Stimulated activated CD4-positive, alpha-beta T cell treated with anti-CD3 and anti-CD28 coated beads, Interleukin-12 subunit alpha, Interleukin-12 subunit beta, amount 100 ng/mL, for 48 hours (primary cell): Measurements from ENCODE around the gene PTPRG.

Experiments used
- DNase-seq, 3 donors: peaks; one replicate each; pipeline ENCODE4 v3.0.0-alpha.2; 2020; ENCODE audit warnings: low read depth in 2 of 3, low spot score in 1 of 3

Gene PTPRG

GRCh38 chr3:62168356-62168755 lies 607.0 kb downstream of the PTPRG start:
- no peak for DNase-seq

DNA sequence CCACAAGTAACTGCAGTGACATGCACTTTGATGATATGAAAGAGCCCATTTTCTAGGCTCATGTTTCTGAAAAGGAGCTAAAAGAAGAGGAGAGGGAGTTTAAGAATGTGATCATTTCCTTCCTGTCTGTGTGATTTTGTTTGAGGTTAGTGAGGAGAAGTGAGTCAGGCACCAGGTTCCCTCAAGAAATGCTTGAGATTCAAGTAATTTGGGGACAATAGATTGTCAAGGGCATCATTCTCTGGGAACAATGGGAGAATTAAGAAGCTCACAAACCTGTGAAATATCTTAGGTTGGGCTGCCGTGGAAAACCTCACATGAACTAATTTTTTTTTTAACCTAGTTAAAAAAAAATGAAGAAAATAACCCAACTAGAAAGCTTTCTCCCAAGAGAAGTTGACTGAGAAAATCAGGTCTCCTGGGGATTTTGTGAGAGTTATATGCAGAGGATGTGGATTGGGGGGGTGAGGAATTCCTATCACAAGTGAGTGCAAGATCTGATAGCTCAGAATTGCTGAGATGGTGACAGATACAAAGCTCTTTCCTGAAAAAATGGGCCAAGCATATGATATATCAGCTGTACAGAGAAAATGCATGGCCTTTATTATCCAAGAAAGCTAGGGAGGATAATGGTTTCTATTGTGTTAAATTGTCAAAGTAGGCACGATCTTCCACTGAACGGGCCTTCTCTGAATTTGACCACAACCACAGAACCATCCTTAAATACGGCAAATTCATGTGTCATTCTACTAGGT lies 608.7 kb downstream of the PTPRG start:
- DNase-seq = no peak

GRCh38 chr3:62171789-62172188 lies 610.4 kb downstream of the PTPRG start:
- DNase-seq = no peak

- DNase-seq = no peak
Measured at GRCh38 chr3:62172199-62172598, 610.8 kb downstream of the PTPRG start.

- no peak for DNase-seq
Measured at GRCh38 chr3:62173939-62174515, 612.7 kb downstream of the PTPRG start.

GRCh38 chr3:62175161-62175560 lies 613.8 kb downstream of the PTPRG start:
- no peak for DNase-seq

DNA sequence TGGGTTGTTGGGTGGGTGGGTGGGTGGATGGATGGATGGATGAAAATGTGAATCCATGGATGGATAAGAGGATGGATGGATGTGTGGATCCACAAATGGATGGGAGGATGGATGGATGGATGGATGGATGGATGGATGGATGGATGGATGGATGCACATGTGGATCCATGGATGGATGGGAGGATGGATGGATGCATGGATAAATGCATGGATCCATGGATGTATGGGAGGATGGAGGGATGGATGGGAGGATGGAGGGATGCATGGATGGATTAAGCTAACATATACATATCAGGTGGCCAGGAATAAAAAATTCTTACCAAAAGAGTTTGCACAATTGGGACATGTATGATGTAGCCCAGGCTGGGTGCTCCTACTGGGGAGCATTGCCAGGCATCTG lies 616.7 kb downstream of the PTPRG start:
- no peak for DNase-seq

- no peak for DNase-seq
Measured at GRCh38 chr3:62178739-62179600, 617.6 kb downstream of the PTPRG start.

DNA sequence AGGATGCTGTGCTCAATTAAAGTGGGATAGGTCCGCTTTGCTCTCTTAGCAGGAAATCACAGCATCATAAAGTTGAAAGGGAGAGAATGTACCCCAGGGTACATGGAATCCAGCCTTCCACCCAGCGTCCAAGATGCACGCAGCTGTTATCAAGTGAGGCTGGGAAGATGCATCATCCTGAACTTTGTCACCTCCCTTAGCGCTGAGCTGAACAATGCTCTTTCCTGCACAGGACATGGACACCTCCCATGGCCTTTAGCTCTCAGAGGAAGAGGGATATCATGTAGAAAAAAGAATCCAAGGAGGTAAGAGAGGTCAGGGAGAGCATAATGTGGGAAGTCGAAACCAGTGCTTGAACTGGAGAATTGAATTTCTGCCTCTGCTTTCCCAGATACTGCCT lies 619.1 kb downstream of the PTPRG start:
- no peak for DNase-seq

DNA sequence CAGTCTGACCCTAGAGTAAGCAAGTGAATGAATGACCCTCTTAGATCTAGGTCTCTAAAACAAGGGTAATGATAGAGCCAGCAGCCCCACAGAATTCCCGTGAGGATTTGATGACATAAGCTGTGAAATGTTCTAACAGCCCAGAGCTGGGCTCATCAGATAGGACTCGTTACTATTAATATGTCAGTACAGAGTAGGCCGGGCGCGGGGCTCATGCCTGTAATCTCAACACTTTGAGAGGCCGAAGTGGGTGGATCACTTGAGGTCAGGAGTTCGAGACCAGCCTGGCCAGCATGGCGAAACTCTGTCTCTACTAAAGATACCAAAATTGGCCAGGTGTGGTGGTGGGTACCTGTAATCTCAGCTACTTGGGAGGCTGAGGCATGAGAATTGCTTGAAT lies 621.7 kb downstream of the PTPRG start:
- DNase-seq = no peak

- no peak for DNase-seq
Measured at GRCh38 chr3:62183969-62184368, 622.6 kb downstream of the PTPRG start.

- no peak for DNase-seq
Measured at GRCh38 chr3:62184559-62184958, 623.2 kb downstream of the PTPRG start.

DNA sequence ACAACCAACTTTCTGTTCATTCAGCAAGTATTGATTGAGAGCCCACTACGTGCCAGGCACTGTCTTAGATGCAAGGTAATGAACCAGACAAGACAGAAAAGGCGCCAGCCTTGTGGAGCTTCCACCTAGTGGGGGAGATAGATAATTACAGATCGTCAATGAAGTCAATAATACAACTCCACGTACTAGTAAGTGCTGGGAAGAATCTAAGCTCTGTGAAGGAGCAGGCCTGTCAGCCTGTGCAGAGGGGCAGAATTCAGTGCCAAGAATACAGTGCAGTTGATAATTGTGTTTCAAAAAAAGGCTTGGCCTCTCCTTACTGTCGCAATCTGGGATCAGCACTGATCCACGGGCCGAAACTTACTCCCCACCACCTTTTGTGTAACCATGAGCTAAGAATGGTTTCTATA lies 625.7 kb downstream of the PTPRG start:
- no peak for DNase-seq

DNA sequence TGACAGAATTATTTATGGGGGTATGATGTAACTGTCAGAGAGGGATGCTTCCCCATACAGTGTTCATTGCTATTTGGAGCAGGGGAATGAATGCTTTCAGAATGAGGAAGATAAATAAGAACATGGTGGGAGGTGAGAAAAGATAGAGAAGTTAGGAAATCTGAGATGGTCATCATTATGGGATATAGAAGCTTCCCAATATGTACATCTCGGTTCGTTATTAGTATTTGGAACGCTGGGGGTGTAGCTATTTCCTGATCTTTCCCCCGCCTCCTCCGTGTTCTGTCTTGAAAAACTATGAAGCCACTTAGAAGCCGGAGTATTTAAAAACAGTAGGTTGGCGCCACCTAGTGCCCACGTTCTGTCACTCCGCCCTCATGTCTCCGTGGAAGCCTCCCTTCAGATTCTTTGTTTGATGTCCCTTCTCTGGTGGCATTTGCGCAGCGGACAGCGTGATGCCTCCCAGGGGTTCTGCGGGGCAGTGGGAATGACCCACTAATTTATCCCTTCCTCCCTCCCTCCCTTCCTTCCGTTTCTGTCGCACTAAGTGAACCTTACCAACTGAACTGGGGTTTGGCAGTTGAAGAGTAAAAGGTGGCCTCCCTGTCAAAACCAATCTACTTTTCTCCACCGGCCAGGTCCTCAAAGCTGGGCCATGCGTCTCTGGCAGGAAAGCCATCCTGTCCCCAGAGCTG lies 627.5 kb downstream of the PTPRG start:
- peak; percentile 27 to 59 (median 52) for DNase-seq

DNA sequence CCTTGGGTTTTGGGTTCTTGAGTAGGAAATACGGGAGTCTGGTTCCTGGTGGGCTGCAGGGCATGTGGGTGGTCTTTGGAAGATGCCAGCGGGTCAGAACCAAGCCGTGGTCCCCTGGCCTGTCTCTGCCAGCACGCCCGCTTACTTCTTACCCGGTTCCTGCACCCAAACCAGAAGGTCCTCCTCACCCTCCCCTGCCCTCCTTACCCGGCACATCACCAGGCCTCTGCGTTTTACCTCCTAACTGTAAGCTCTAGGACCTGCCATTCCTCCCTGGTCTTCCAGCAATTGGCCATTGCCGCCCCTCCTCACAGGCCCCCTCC lies 628.0 kb downstream of the PTPRG start:
- DNase-seq = no peak

GRCh38 chr3:62192891-62193290 lies 631.5 kb downstream of the PTPRG start:
- DNase-seq = no peak

DNA sequence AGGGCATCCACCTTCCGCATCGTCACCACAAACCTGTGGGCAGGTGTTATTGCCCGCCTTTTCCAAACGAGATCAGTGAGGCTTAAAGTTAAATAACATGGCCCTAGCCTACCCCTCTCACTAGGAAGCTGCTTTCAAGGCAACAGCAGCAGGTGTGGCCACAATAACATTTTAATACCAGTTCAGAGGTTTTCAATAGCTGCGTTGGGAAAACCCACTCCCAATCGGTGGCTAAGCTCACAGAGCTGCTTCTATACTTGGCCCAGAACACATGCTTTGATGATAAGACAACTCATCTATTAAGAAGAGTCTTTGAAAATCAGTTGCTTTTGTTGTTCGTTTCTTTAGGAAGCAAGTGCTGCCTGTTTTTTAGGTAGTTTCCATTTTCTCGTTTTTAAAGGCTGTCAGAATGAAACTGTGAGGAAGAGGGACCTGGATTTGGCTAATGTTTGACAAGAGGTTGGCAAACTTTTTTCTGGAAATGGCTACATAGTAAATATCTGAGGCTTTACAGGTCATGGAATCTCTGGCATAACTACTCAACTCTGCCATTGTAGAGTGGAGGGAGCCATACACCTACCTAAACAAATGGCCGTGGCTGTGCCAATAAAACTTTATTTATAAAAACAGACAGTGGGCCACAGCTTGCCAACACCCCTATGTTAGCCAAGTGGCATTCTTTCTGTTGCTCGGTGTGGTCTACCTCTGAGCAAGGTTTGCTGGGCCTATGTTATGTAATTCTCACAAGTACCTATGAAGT lies 632.4 kb downstream of the PTPRG start:
- no peak for DNase-seq

- no peak for DNase-seq
Measured at GRCh38 chr3:62197350-62198012, 636.1 kb downstream of the PTPRG start.

DNA sequence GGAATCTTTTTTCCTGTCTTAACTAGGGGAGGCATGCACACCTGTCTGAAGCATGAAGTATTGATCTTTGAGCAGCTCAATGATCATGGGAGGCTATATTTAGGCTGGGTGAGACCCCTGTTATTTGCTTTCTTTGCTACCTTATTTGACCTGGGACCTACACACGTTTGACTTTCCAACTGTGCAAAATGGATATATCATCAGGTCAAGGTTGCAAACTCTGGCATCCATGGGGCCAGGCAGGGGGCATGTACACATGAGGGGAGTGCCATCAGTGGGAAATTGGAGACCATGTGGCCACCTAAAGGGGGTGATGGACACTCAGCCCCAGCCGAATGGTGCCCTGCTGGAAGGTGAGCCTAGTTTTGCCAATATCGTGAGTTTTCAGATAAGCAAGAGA lies 637.8 kb downstream of the PTPRG start:
- no peak for DNase-seq

GRCh38 chr3:62201438-62202035 lies 640.2 kb downstream of the PTPRG start:
- peak in 1 of 3 donors; percentile 7 for DNase-seq
